Liver (tissue), 9 donors: Measurements from ENCODE around the gene CDK5. TPM values are rescaled to one million over a fixed set of nuclear protein-coding genes. Genes with fewer than 3 reads are reported as not detected.
A peak's percentile ranks its signal among the peaks of the same experiment; 100 is the strongest.

Source experiments
- DNase-seq: peaks from one replicate; pipeline ENCODE4 v3.0.0-alpha.2; 2017; ENCODE audit warnings: low spot score
- H3K27ac ChIP-seq, 2 donors: one replicate each; pipeline ENCODE4 v1.7.0; 2013; ENCODE audit warnings: inconsistent platforms in 2 of 2, low read length in 2 of 2, control low read depth in 1 of 2, low read depth in 1 of 2, mild to moderate bottlenecking in 1 of 2
- H3K27me3 ChIP-seq, 4 donors: one replicate each; pipeline versions ENCODE4 v1.6.1 to v1.7.0; 2013; ENCODE audit warnings: low read length in 3 of 4, inconsistent platforms in 1 of 4, mild to moderate bottlenecking in 1 of 4, moderate library complexity in 1 of 4; ENCODE audit not compliant: control insufficient read depth in 4 of 4, insufficient read depth in 4 of 4
- H3K36me3 ChIP-seq, 4 donors: one replicate each; pipeline versions ENCODE4 v1.6.1 to v1.7.0; 2013; ENCODE audit warnings: low read length in 3 of 4, mild to moderate bottlenecking in 3 of 4, low read depth in 1 of 4, moderate library complexity in 1 of 4; ENCODE audit not compliant: control insufficient read depth in 4 of 4, insufficient read depth in 3 of 4
- H3K4me1 ChIP-seq, 4 donors: one replicate each; pipeline versions ENCODE4 v1.6.1 to v1.7.0; 2013; ENCODE audit warnings: low read length in 3 of 4, mild to moderate bottlenecking in 3 of 4, moderate library complexity in 1 of 4; ENCODE audit not compliant: control insufficient read depth in 4 of 4, insufficient read depth in 4 of 4
- H3K4me3 ChIP-seq, 3 donors: one replicate each; pipeline versions ENCODE4 v1.6.1 to v1.7.0; 2013; ENCODE audit warnings: low read length in 3 of 3, control low read depth in 1 of 3, low read depth in 1 of 3, mild to moderate bottlenecking in 1 of 3
- H3K9ac ChIP-seq, 2 donors: one replicate each; pipeline ENCODE4 v1.7.0; 2013; ENCODE audit warnings: low read length in 2 of 2, mild to moderate bottlenecking in 2 of 2, moderate library complexity in 2 of 2, control low read depth in 1 of 2, low read depth in 1 of 2
- H3K9me3 ChIP-seq, 4 donors: one replicate each; pipeline versions ENCODE4 v1.6.1 to v1.7.0; 2013; ENCODE audit warnings: low read length in 3 of 4; ENCODE audit not compliant: control insufficient read depth in 4 of 4
- ATF3 ChIP-seq: IDR thresholded peaks from 2 replicates; pipeline ENCODE4 v1.6.1; 2016; ENCODE audit warnings: antibody characterized with exemption
- CTCF ChIP-seq: fragments of 150-350 bp; IDR thresholded peaks from 2 replicates; pipeline ENCODE4 v1.5.1; 2017; ENCODE audit warnings: improper control_type of control experiment, low read depth, low read length; ENCODE audit not compliant: missing input control
- FOXA1 ChIP-seq: IDR thresholded peaks from 2 replicates; pipeline ENCODE4 v1.6.1; 2016; ENCODE audit warnings: antibody characterized with exemption
- FOXA2 ChIP-seq: IDR thresholded peaks from 2 replicates; pipeline ENCODE4 v1.6.1; 2016; ENCODE audit warnings: antibody characterized with exemption
- JUND ChIP-seq, 2 donors: IDR thresholded peaks; 2 replicates each; pipeline ENCODE4 v1.6.1; 2016; ENCODE audit warnings: antibody characterized with exemption in 2 of 2
- NR2F2 ChIP-seq: IDR thresholded peaks from 2 replicates; pipeline ENCODE4 v1.6.1; 2016; ENCODE audit warnings: antibody characterized with exemption
- RAD21 ChIP-seq, 2 donors: IDR thresholded peaks; 2 replicates each; pipeline ENCODE4 v1.6.1; 2016; ENCODE audit warnings: antibody characterized with exemption in 2 of 2, mild to moderate bottlenecking in 2 of 2
- RXRA ChIP-seq, 2 donors: IDR thresholded peaks; 2 replicates each; pipeline ENCODE4 v1.6.1; 2017 to 2018; ENCODE audit warnings: antibody characterized with exemption in 2 of 2, mild to moderate bottlenecking in 1 of 2
- SP1 ChIP-seq: IDR thresholded peaks from 2 replicates; pipeline ENCODE4 v1.6.1; 2018; ENCODE audit warnings: antibody characterized with exemption, mild to moderate bottlenecking
- YY1 ChIP-seq: IDR thresholded peaks from 2 replicates; pipeline ENCODE4 v1.6.1; 2016; ENCODE audit warnings: antibody characterized with exemption, mild to moderate bottlenecking
- ZBTB33 ChIP-seq: IDR thresholded peaks from 2 replicates; pipeline ENCODE4 v1.6.1; 2016; ENCODE audit warnings: antibody characterized with exemption
- WGBS: extraction: QIAGEN DNeasy Blood & Tissue Kit; methylation state at CpG from one replicate; pipeline ENCODE4 v1.1.7; 2013; 5-methylcytosine and 5-hydroxymethylcytosine counted together
- polyA plus RNA-seq, 2 donors: library from polyadenylated mRNA; stranded (reverse) in 1 of 2; unstranded in 1 of 2; fragments of 200-250 nt in 1 of 2; fragments of >200 nt in 1 of 2; fragmentation: Nextera tagmentation in 1 of 2; extraction: Ambion mirVana in 1 of 2; gene quantifications; one replicate each; pipeline versions ENCODE4 v1.2.1 to v1.2.3, GENCODE V29; 2013 to 2015
- total RNA-seq, 2 donors: library from RNA; depleted of rRNA; stranded (reverse); fragments of >200 nt; gene quantifications; one replicate each; pipeline ENCODE4 v1.2.3, GENCODE V29; 2014
- donor health status: healthy.
- donor health status: healthy.
- donor health status: healthy.
- donor health status: healthy.
- donor health status: healthy.

CDK5 gene
- total and polyA plus RNA-seq, 4 donors, result 4.0 to 9.0 (median 7.4) TPM

DNA sequence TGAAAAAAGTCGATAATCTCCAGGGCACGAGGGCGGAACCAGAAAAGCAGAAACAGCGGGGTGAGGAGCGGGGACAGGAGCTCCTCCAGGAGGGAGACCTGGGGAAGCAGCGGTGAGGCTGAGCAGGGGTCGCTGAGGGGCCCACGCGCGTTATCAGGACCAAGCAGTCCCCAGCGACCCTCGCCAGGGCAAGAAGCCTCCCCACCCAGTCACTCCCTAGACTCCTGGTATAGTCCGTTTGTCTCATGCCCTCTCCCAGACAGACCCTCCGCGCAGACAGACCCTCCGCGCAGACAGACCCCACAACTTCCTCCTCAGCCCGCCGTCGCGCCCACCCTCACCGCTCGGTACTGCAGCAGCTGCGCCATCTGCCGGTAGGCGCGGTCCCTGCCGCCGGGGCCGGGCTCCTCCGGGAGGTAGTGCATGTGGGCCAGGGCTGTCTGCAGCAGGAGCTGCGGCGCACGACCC lies 39.7 kb downstream of the CDK5 start:
- peaks cover 0 to 2% (median 0%) of the 10 kb centered on the region in 4 donors for H3K27me3 ChIP-seq
- no peak overlapping the region for H3K27ac ChIP-seq
- H3K4me1 ChIP-seq, result peaks cover 6 to 23% (median 12%) of the 10 kb centered on the region in 4 donors
- TF ChIP-seq NR2F2 (no peak), ATF3 (no peak), CTCF (peak; percentile 71), FOXA1 (no peak), RAD21 (IDR thresholded peaks at IDR 0.05) (peak; percentile 57 to 76), ZBTB33 (no peak)
- H3K36me3 ChIP-seq, result no peaks in the 10 kb centered on the region
- H3K4me3 ChIP-seq, result no peak overlapping the region
- WGBS, result 7% methylated on average over 34 of the region's 34 CpGs
- H3K9me3 ChIP-seq, result no peaks in the 10 kb centered on the region
- peak; percentile 79 for DNase-seq
- H3K9ac ChIP-seq, result no peak overlapping the region

GRCh38 chr7:151017370-151017952 lies 40.2 kb downstream of the CDK5 start:
- peaks cover 6 to 25% (median 13%) of the 10 kb centered on the region in 4 donors for H3K4me1 ChIP-seq
- H3K27me3 ChIP-seq, result peaks cover 0 to 2% (median 0%) of the 10 kb centered on the region in 4 donors
- H3K9ac ChIP-seq, result no peak overlapping the region
- H3K9me3 ChIP-seq, result no peaks in the 10 kb centered on the region
- no peak for DNase-seq
- WGBS, result 44% methylated on average over 13 of the region's 13 CpGs
- no peak overlapping the region for H3K27ac ChIP-seq
- TF ChIP-seq RXRA (IDR thresholded peaks at IDR 0.05), result no peak
- no peak for TF ChIP-seq JUND (IDR thresholded peaks at IDR 0.05)
- no peak for TF ChIP-seq CTCF
- TF ChIP-seq SP1, result no peak
- no peak for TF ChIP-seq RAD21 (IDR thresholded peaks at IDR 0.05)
- TF ChIP-seq FOXA2, result no peak
- H3K4me3 ChIP-seq, result no peak overlapping the region
- no peaks in the 10 kb centered on the region for H3K36me3 ChIP-seq

GRCh38 chr7:151016942-151017341 lies 40.8 kb downstream of the CDK5 start:
- no peak overlapping the region for H3K4me3 ChIP-seq
- H3K9ac ChIP-seq, result no peak overlapping the region
- peaks cover 0 to 4% (median under 1%) of the 10 kb centered on the region in 4 donors for H3K27me3 ChIP-seq
- no peaks in the 10 kb centered on the region for H3K36me3 ChIP-seq
- no peak overlapping the region for H3K27ac ChIP-seq
- 82% methylated on average over 15 of the region's 15 CpGs for WGBS
- peaks cover 6 to 25% (median 13%) of the 10 kb centered on the region in 4 donors for H3K4me1 ChIP-seq
- TF ChIP-seq YY1, result no peak
- H3K9me3 ChIP-seq, result no peaks in the 10 kb centered on the region
- DNase-seq, result no peak
